Activated effector memory CD4-positive, alpha-beta T cell treated with anti-CD3 and anti-CD28 coated beads, Interleukin-2, amount 50 U/mL, for 16 hours (primary cell): ENCODE results near the gene MRTFB.

Experiments used
- DNase-seq: peaks from one replicate; pipeline ENCODE4 v3.0.0-alpha.2; 2020

MRTFB gene

DNA sequence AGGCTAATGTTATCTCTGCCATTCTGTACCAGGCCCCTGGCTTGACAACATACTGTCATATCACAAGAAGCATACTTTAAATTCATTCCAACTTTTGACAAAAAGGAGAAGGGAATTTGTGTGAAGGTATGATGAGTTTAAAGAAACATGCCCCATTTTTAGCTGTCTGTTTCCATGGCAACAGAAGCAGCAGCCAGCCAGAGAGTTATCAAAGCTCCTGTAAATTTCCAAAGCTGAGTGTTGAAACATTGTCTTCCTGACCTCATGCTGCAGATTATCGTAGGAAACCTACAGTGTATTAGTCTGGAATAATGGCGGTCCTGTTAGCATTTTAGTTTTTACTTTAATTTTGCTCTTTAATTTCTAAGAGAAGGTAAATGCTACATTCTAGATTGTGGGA lies 124.9 kb downstream of the MRTFB start:
- no peak for DNase-seq

DNA sequence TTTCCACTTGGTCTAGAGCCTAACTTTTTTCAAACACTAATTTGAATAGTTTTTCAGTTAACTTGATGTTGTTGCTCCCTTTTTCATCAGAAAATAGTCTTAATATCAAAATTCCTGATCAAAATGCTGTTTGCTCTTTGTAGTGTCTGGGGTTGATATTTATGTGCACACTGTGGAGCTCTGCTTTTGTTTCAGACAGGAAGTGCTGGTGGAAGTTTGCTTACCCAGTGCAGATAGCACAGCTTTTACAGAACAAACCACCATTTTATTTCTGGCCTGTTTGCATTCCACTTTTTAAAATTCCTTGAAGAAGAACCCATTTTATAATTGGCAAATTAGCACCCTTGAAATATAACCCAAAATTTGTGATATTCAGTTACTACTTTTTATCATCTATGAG lies 125.4 kb downstream of the MRTFB start:
- no peak for DNase-seq

DNA sequence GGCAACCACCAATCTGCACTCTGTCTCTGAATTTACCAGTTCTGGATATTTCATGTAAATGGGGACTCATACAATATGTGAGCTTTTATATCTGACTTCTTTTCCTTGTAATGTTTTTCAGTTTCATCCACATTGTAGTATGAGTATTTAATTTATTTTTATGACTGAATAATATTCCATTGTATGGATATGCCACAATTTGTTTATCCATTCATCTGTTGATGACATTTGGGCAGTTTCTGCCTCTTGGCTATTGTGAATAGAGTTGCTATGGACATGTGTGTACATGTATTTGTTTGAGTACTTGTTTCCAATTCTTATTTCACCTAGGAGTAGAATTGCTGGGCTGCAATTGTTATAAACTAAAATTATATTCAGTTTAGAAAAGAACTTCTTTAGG lies 126.9 kb downstream of the MRTFB start:
- DNase-seq = no peak

DNA sequence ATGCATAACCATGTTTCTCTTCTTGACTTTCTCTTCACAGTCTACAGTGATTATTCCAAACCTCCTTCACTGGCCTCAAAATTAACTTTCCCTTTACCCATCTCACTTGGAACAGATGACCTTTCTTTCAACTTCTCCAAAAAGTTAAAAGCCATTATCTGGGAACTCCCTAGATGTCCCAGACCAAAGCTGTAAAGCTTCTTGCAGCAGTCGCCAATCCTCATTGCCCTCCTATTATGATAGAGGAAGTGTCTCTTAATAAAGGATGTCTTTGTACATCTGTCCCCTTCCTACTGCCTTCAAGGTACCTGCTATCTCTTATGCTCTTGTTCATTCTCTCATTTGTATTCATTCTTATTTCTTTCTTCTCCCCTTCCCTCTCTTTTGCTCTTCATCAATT lies 127.5 kb downstream of the MRTFB start:
- DNase-seq = no peak

DNA sequence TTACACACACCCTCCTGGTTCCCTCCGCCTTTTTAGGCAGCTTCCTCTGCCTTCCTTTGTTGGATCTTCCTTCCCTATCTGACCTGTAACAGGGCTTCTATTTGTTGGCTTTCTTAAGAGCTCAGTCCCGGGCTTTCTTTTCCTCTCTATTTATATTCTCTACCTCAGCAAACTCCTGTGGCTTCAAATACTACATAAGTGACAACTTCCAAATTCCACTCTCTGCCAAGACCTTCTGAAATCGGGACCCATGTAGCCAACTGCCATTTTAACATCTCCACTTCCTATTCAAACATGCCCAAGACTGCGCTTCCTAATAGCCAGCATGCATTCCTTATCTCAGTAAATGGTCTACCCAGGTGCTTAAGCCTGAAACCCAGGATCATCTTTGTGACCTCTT lies 128.1 kb downstream of the MRTFB start:
- DNase-seq = no peak

DNA sequence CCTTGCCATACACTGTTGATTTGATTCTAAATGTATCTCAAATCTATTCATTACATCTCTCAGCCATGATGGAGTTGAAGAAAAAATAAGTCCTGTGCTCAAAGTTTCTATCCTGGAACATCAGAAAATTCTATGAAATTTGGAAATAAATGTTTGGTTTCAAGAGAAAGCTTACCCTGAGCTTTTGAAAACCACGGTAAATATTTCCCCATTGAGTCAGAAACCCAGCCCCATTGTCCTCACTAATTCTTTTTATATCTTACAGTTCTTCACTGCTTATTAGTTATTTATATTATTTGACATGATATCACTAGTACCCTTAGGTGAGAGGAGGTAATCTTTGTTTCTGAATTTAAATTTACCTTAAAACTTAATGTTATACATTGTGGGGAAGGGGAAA lies 128.5 kb downstream of the MRTFB start:
- no peak for DNase-seq

DNA sequence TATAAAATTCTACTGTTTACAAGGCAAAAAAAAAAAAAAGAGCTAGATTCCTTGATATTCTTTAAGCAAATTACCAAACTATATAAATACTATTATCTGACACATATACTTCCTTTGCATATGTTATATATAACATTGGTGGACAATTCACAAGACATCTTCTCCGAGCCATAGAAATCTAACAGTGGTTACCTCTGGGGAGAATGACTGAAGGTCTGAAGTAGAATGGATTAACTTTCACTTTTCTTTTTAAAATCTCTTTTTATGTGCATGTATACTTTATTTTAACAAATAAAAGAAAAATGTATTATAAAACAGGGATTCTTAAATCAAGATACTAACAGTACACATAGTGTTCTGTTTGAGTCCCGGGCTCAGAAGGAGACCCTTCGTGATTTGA lies 131.0 kb downstream of the MRTFB start:
- DNase-seq = no peak

DNA sequence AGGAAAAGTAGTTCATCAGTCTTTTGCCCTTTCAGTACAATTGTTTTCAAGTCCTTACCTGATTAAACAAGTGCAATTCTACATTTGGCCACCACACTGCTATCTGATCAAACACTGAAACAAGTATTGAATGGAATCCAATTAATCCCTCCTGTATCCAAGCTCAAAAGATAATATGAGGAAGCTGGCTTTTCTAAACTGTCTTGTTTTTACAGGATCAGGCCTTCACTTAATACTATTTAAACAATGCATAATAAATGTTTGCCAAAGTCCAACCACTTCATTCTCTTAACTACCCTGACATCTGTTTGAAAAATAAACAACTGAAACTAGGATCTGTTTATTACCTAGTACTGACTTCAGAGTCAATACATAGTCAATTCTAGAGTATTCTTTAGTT lies 131.6 kb downstream of the MRTFB start:
- no peak for DNase-seq

DNA sequence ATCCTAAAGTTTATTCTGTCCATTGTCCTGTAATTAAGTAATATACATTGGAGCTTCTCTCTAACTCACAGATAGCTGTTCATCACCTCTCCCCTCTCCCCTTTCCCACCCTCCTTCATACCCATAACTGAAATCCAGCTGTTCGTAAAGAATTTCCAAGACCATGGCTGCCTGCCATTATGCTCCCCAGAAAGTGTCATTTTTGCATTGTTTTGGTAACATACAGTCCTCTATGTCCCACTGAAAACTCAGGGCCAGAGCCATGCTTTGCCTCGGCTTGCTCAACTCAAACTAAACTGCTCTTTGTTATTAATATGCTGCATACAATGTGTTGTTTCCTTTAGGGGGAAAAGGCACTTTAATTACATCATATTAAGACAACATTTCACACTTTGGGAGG lies 132.0 kb downstream of the MRTFB start:
- no peak for DNase-seq

DNA sequence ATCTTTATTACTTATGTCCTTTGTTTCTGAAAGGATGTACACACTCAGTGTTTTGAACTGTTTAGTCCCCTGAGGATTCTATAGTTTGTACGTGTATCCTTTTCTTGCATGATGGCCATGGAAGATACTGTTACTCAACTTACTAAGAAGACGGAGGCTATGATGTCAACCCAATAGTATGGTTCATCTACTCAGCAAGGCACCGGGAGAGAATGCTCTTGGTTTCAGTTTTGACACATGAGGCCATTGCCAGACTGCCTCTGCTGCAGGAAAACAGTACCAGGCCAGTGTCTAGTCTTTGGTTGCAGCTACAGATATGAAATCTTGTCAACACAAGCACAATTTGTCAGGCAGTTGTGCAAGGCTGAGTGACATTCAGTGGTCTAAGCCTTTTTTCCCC lies 134.5 kb downstream of the MRTFB start:
- no peak for DNase-seq

DNA sequence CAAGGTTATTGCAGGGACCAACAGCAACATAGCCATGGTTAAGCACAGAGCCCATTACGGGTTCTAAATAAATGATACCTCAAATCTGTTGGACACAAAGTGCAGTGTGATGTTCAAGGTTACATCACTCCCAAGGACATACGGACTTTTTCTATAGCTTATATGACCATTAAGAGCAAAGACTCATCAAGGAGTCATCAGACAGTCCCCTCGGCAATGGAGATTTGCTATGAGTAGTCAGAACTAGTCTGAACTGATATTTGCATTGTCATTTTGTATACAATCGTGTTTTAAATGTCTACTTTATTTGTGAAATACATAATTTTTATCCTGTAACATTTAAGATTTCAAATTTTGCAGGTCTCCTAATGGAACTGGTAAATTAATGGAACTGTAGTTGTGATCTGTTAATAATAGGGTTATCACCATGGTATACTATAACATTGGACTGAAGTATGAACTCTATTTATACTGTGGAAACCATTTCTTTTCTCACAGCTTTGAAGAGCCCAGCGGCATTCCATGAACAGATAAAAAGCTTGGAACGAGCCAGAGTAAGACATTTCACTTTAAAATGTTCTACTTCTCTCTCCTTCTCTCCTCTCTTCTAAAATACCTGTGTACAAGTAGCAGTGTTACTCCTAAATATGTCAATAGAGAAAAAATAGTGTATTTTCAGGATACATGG lies 140.9 kb downstream of the MRTFB start:
- no peak for DNase-seq

DNA sequence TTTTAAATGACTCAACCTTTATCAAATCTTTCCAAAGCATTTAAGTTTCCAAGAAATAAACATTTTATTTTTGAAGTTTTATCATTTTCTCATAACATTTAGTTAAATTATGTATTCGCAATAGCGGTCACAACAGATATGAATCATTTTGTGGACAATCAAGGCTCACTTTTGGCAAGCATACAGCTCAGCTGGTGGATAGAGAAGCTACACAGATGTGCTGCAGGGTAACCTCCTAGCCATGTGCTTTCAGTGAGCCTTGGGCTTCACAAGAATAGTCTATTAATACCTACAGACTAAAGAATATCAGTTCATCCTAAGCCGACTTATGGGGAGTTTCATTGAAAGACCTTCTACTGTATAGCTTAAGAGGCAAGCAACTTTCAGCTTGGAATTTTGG lies 144.8 kb downstream of the MRTFB start:
- DNase-seq = no peak

DNA sequence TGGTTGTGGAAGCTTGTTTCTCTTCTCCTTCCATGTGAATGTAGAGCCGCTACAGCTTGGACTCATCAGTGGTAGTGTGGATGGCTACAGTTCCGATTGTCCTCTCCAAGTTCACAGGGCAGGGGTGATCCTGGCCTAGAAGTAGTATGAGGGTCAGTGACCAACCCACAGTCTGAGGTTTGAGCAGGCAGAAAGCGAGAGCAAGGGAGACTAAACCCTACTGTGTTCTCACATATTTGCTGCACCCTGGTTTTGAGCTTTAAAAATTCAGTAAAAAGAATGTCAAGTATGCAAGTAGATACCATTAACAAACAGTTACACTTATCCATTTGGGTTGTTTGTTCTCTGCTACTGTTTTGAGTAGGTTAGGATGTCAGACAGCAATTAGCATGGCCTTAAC lies 148.9 kb downstream of the MRTFB start:
- DNase-seq = no peak

DNA sequence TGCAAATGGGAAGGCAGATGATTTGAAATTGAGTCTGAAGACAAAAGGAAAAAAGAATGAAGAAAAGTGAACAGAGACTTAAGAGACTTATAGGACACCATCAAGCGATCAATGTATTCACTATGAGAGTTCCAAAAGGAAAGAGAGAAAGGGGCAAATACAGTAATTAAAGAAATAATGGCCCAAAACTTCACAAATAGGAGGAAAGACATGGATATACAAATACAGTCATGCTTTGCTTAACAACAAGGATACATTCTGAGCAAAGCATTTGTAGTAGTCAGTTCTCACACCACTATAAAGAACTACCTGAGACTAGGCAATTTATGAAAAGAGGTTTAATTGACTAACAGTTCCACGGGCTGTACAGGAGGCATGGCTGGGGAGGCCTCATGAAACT lies 152.5 kb downstream of the MRTFB start:
- DNase-seq = no peak

DNA sequence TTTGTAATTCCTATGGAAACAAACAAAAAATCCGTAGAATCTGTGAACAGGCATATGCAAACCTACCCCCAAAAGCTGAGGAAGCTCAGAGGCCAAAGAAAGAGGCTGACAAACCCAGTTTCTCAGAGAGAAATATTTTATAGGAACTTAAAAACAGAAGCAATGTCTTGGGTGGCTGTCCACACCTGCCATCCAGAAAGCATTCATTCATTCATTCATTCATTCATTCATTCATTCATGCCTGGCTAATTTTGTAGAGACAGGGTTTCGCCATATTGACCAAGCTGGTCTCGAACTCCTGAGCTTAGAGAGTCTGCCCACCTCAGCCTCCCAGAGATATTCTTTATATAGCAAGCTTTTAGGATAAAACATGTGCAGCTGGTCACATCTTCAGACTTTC lies 154.3 kb downstream of the MRTFB start:
- DNase-seq = no peak

DNA sequence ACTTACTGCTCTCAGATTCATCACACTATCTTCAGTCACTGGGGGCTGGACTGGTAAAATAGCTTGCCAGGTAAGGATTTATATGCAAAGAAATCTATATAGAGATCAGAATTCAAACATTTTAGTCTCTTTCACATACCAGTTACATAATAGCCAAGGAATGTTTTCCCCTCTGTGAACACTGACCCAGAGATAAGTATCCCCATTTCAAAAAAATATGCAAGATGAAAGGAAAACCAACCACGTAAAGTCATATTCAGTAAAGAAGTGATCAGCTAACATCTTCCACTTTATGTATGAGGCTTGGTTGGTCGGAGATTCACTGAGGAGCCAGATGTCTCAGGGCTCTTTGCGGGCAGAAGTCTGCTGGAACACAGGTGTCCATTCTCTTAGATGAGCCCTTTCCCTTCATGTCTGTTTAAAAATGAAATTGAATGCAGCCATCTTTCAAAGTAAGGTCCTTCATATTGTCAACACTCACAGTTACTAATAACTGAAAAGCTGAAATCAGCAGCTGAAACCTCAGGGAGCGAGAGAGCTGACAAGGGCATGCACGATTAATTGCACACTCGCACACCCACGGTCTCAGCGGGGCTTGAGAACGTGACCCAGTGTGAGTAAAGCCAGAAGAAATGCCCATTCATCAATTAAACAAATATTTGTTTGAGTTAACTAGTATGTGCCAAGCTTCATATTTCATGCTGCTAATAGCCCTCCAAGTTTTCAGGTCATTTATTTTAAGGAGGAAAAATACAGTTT lies 161.2 kb downstream of the MRTFB start:
- no peak for DNase-seq

DNA sequence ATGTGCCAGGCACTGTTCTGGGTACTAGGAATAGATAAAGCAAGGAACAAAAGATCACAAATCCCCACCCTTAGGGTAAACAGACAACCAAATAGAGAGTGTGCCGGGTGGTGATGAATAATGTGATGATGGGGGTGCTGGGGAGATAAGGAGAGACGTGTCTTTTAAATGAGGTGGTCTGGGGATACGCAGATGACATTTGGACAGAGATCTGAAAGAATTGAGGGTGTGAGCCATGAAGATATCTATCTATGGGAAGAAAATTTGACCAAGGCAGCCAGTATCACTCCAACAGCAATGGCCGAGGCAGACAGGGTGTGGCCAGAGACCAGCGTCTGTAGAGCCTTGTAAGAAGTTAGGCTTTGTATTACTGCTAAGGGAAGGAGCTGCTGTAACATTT lies 165.3 kb downstream of the MRTFB start:
- DNase-seq = no peak

DNA sequence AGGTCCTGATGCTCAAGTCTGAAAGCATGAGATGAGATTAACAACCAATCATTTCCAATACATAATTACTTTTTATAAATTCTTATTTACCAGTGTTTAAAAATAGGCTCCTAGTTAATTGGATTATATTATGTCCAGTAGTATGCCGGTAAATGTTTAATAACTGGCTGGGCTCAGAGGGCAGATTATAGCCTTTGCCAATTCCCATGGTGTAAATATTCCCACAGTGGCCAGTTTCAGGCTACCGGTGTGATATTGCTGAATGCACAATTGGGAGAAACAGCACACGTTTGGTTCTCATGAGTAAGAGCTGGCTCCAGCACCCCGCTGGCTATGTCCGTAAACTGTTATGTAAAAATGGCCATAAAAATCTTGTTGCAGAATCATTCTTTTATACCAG lies 167.6 kb downstream of the MRTFB start:
- DNase-seq = no peak

DNA sequence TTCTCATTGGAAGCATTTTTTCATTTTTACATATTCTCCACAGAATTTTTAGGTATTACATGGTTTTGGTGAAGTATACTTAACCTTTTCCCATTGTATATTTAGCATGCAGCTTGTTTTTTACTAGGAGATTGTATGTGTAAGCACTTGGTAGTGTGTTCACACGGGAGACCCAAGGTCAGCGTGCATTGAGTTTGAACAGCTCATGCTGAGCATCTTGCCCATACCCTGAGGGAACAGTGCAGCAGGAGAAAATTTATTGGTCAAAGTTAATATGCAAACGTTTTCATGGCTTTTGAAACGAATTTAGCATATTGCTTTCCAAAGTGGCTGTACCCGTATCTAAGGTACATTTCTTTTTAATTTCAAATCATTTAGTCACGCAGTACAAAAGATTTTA lies 168.7 kb downstream of the MRTFB start:
- DNase-seq = no peak

DNA sequence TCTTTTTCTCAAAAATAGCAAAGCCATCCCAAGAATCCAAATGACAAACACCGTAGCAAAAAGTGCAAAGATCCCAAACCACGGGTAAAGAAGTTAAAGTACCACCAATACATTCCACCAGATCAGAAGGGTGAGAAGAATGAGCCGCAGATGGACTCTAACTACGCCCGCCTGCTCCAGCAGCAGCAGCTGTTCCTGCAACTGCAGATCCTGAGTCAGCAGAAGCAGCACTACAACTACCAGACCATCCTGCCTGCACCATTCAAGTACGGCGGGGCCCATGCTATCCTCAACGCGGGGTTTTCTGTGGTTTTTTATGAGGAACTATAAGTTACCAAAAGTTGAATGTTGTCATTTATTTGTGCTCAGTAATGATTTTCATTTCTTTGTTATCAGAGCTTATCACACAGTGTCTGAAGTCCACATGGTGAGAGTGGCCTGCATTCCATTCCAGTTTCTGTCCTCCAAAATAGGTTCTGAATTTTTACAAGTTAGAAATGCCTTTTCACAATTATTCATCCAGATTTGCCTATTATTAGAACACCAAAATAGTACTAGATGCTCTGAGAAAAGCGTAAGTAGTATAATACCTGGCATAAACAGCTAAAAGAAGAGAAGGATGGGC lies 169.2 kb downstream of the MRTFB start:
- no peak for DNase-seq

DNA sequence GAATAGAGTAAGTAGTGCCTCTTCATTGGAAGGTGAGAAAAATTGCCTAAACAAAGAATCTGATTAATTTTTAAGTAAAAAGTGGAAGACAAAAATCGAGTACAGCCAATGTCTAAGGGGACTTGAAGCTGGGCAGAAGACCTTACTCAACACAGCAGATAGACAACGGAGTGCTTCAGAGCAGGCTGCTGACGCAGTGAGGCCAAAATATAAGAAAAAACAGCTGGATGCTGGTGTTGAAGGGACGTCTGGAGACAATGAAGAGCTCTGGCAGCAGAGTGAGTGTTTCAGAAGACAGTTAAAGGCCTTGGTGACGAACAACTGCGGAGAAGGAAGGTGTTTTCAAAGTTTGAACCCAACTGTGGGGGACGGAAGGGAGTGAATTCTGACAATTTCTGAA lies 169.8 kb downstream of the MRTFB start:
- no peak for DNase-seq

DNA sequence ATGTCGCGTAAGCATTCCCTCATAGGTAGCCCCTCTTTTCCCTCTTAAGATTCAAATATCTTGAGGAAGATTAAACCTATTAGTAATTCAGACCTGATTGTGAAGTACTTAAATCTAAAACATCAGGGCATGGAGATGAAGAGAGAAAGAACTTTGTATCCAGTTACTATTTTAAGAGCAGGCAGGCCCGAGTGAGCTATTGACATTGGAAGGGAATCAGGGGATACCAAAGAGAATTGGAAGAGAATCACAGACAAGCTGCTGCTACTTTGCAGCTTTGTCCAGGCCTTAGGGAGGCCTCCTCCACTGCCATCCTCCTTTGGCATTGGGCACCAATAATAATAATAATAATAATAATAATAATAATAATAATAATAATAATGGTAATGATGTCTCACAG lies 170.5 kb downstream of the MRTFB start:
- DNase-seq = no peak

DNA sequence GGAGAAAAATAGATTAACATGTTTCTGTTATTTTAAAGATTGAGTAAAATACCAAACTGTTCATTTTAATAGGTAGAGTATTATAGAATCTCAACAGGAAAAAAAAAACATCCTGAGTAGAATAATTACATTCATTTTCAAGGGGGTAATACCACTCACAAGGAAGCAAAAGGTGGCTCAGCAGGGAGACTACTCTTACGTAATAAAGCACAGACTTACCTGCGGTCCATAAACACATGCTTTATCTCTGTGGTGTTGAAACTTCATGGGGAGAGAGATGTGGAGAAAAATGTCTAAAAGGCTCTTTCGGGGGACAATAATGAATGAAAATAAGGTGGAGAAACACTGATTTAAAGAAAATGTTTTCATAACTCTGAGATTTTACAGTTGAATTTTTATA lies 171.7 kb downstream of the MRTFB start:
- no peak for DNase-seq

DNA sequence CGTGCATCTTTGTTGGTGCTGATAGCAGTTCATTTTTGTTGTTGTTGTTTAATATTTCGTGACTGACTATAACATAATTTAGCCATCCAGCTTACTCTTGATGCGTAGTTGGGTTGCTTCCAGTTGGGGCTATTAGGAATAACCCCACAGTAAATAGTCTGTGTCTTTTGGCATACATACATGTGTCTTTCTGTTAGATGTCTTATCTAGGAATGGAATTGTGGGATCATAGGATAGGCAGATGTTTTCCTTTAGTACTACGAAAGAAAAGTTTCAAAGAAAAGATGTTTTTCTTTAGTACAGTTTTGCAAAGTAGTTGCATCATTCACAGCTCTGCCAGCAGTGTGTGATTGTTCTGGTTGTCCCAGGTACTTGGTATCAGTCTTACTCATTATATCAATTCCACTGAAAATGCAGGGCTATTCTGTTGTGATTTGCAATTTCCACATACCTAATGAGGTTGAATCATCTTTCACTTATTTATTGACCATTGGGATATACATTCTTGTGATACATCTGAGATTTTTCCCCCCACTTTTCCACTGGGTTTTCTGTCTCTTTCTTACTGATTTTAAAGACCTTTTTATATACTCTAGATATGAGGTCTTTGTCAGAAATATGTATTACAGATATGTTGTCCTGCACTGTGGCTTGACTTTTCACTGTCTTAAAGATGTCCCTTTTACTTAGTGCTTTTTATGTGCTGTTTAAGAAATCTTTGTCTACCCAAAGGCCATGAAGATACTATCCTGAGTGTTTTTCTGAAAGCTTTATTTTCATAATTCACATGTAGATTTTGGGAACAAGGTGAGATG lies 173.3 kb downstream of the MRTFB start:
- DNase-seq = no peak
